T-cell (primary cell): ENCODE measurements around the gene BICDL2. TPM values are rescaled to one million over a fixed set of nuclear protein-coding genes. Genes with fewer than 3 reads are reported as not detected.

ENCODE experiments used
- ATAC-seq, 4 experiments: fragments of 200-7000 bp in 3 of 4; fragments of 150-1000 bp in 1 of 4; cut with Tn5 transposase; replicated peaks in 1 of 4; 1 replicate in 3 of 4; 2 replicates in 1 of 4; pipeline ENCODE4 v1.10.0; 2021; ENCODE audit warnings: moderate library complexity in 3 of 4, mild to moderate bottlenecking in 2 of 4, moderate number of reproducible peaks in 1 of 4
- CTCF ChIA-PET, 2 donors: fragments of 300-600 bp; sonication (Branson Sonifier 250); formaldehyde crosslinking; loops; one replicate each; lab custom pipeline; 2022; ENCODE audit warnings: antibody characterized with exemption in 2 of 2; lab: Charles Lee
- POLR2A ChIA-PET, 2 donors: fragments of 300-600 bp; sonication (Branson Sonifier 250); formaldehyde crosslinking; loops; one replicate each; lab custom pipeline; 2022; ENCODE audit warnings: antibody characterized with exemption in 2 of 2; lab: Charles Lee
- DNase-seq, 35 experiments: peaks; one replicate each; pipeline versions ENCODE4 v3.0.0 to v3.0.0-alpha.2; 2013 to 2023
- H3K27ac ChIP-seq: one replicate; pipeline ENCODE4 v1.5.1; 2013; ENCODE audit warnings: low read length
- H3K27me3 ChIP-seq, 2 experiments: replicated peaks in 1 of 2; 1 replicate in 1 of 2; 2 replicates in 1 of 2; pipeline versions ENCODE4 v1.6.1 to v1.7.0; 2013; ENCODE audit warnings: low read length in 1 of 2, mixed read lengths in 1 of 2; ENCODE audit not compliant: control insufficient read depth in 2 of 2, insufficient read depth in 2 of 2; ENCODE audit errors: extremely low read depth in 1 of 2
- H3K36me3 ChIP-seq, 2 donors: 1 replicate in 1 of 2; 2 replicates in 1 of 2; pipeline versions ENCODE4 v1.6.1 to v1.7.0; 2013; ENCODE audit warnings: low read length in 1 of 2; ENCODE audit not compliant: control insufficient read depth in 2 of 2, insufficient read depth in 1 of 2; ENCODE audit errors: extremely low read depth in 1 of 2
- H3K4me1 ChIP-seq, 2 experiments: 1 replicate in 1 of 2; 2 replicates in 1 of 2; pipeline versions ENCODE4 v1.6.1 to v1.7.0; 2013; ENCODE audit warnings: low read length in 2 of 2, mixed read lengths in 1 of 2; ENCODE audit not compliant: insufficient read depth in 2 of 2, control insufficient read depth in 1 of 2; ENCODE audit errors: extremely low read depth in 1 of 2
- H3K4me3 ChIP-seq, 2 donors: 1 replicate in 1 of 2; 2 replicates in 1 of 2; pipeline versions ENCODE4 v1.5.1 to v1.7.0; 2013; ENCODE audit warnings: mild to moderate bottlenecking in 2 of 2, low read length in 1 of 2, moderate library complexity in 1 of 2; ENCODE audit not compliant: control insufficient read depth in 1 of 2; ENCODE audit errors: extremely low read depth in 1 of 2
- H3K9me3 ChIP-seq: 2 replicates; pipeline ENCODE4 v1.7.0; 2013
- H3K27ac Mint-ChIP-seq, 2 donors: one replicate each; pipeline ENCODE4 v1.8.0; 2020 to 2021; ENCODE audit warnings: mild to moderate bottlenecking in 2 of 2, mixed read lengths in 2 of 2
- H3K27me3 Mint-ChIP-seq, 2 donors: one replicate each; pipeline ENCODE4 v1.8.0; 2021 to 2022; ENCODE audit warnings: mixed read lengths in 2 of 2
- H3K36me3 Mint-ChIP-seq: one replicate; pipeline ENCODE4 v1.8.0; 2021; ENCODE audit warnings: mixed read lengths
- H3K4me1 Mint-ChIP-seq, 3 donors: one replicate each; pipeline ENCODE4 v1.8.0; 2020 to 2022; ENCODE audit warnings: mixed read lengths in 3 of 3, mild to moderate bottlenecking in 1 of 3
- H3K4me3 Mint-ChIP-seq, 3 donors: one replicate each; pipeline ENCODE4 v1.8.0; 2020 to 2022; ENCODE audit warnings: mild to moderate bottlenecking in 3 of 3, mixed read lengths in 3 of 3, moderate library complexity in 3 of 3
- H3K9me3 Mint-ChIP-seq, 3 donors: one replicate each; pipeline ENCODE4 v1.8.0; 2020 to 2022; ENCODE audit warnings: mixed read lengths in 3 of 3
- WGBS: methylation state at CpG from one replicate; pipeline ENCODE4 v1.1.5; 2013; ENCODE audit warnings: missing lambda C conversion rate; ENCODE audit not compliant: insufficient coverage; 5-methylcytosine and 5-hydroxymethylcytosine counted together
- total RNA-seq, 35 experiments: library from RNA in 6 of 35; stranded (reverse) in 6 of 35; fragments of 120-200 nt in 1 of 35; gene quantifications; one replicate each; pipeline versions ENCODE4 v1.2.1 to v1.2.4 and lab custom pipeline; 2013 to 2026

The BICDL2 gene
- total RNA-seq, 5 donors from 2014 or later (not counting 1 experiment from before 2014, with no cell fraction given): 0.13 to 0.16 (median 0.15) TPM; not detected in 2

DNA sequence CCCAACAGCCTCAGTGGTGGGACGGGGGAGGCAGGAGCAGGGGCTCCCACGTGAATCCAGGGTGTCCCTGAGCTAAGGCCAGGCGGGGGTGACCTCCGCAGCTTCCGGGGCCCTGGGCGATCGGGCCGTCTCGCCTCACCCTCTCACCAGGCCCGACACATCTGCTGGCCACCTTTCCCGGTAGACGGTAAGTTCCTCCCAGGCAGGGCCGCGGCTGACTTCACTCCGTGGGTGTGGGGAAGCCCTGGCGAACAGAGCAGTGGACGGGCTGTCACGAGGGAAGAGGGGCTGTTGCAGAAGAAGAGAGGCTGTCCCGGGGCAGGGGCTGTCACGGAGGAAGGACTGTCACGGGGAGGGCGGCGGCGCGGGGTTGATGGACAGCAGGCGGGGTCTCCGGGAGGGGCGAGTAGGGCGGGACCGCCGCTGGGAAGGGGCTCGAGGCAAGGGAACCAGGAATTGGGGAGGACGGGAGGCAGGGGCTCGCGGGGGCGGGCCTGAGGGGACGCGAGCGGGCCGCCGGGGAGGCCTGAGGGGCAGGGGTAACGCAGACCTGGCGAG, 57.0 kb downstream of the BICDL2 start:
- no peak overlapping the region for H3K27ac ChIP-seq
- DNase-seq: no peak
- ATAC-seq: no peak

More for the DNA sequence above, 57.0 kb downstream of the BICDL2 start:
- WGBS: under 1% methylated on average over 30 of the region's 43 CpGs
- H3K27me3 Mint-ChIP-seq: no peaks in the 10 kb centered on the region
- peaks cover 2 to 27% of the 10 kb centered on the region in 2 experiments for H3K4me1 ChIP-seq
- no peaks in the 10 kb centered on the region for H3K9me3 ChIP-seq
- H3K4me3 ChIP-seq: peak overlapping the region in 1 of 2 donors; percentile 88
- POLR2A ChIA-PET: no interaction called here
- H3K4me1 Mint-ChIP-seq: peaks cover 10 to 15% (median 15%) of the 10 kb centered on the region in 3 donors
- no peaks in the 10 kb centered on the region for H3K36me3 ChIP-seq
- peak overlapping the region; percentile 47 to 74 (median 50) for H3K4me3 Mint-ChIP-seq
- H3K27me3 ChIP-seq: peaks cover 0 to 28% of the 10 kb centered on the region in 2 experiments
- no peaks in the 10 kb centered on the region for H3K36me3 Mint-ChIP-seq
- no peak overlapping the region for H3K27ac Mint-ChIP-seq
- no peaks in the 10 kb centered on the region for H3K9me3 Mint-ChIP-seq
- CTCF ChIA-PET: no interaction called here

Other genes starting within 250 kb of the BICDL2 start
- not detected for gene PRSS33, start 249.4 kb downstream of the BICDL2 start, total RNA-seq
- not detected for gene PRSS41, start 238.5 kb downstream of the BICDL2 start, total RNA-seq
- 1 to 10 TPM in 4 of 5 donors, under 1 TPM in 1; 0.90 to 8.3 (median 3.3) TPM for gene PRSS21, start 219.7 kb downstream of the BICDL2 start, total RNA-seq
- gene ZG16B, start 206.6 kb downstream of the BICDL2 start, total RNA-seq: under 1 TPM in 1 of 5 donors, not detected in 4; 0.43 TPM
- gene PRSS22, start 178.8 kb downstream of the BICDL2 start, total RNA-seq: 1 to 10 TPM in 3 of 5 donors, under 1 TPM in 1, not detected in 1; 0.56 to 2.6 (median 1.4) TPM
- 10 to 100 TPM; 12.1 to 31.4 (median 25.6) TPM for gene FLYWCH2, start 153.7 kb downstream of the BICDL2 start, total RNA-seq
- 100 to 1,000 TPM in 3 of 5 donors, 10 to 100 TPM in 2; 83.0 to 144 (median 106) TPM for gene FLYWCH1, start 125.0 kb downstream of the BICDL2 start, total RNA-seq
- gene KREMEN2, start 72.7 kb downstream of the BICDL2 start, total RNA-seq: under 1 TPM in 1 of 5 donors, not detected in 4; 0.15 TPM
- gene PAQR4, start 67.6 kb downstream of the BICDL2 start, total RNA-seq: 1 to 10 TPM; 1.9 to 3.3 (median 3.1) TPM
- 1 to 10 TPM; 1.3 to 3.1 (median 1.7) TPM for gene PKMYT1, start 56.5 kb downstream of the BICDL2 start, total RNA-seq
- under 1 TPM in 1 of 5 donors, not detected in 4; 0.16 TPM for gene CLDN9, start 24.0 kb downstream of the BICDL2 start, total RNA-seq
- gene CLDN6, start 18.8 kb downstream of the BICDL2 start, total RNA-seq: 1 to 10 TPM in 1 of 5 donors, under 1 TPM in 2, not detected in 2; 0.30 to 1.1 (median 0.85) TPM
- gene TNFRSF12A, start 16.6 kb downstream of the BICDL2 start, total RNA-seq: 1 to 10 TPM in 4 of 5 donors, under 1 TPM in 1; 0.43 to 3.7 (median 2.5) TPM
- 10 to 100 TPM; 11.4 to 25.9 (median 22.3) TPM for gene HCFC1R1, start 13.0 kb downstream of the BICDL2 start, total RNA-seq
- gene THOC6, start 12.9 kb downstream of the BICDL2 start, total RNA-seq: 10 to 100 TPM; 23.7 to 32.8 (median 31.7) TPM
- gene MMP25, start 9.6 kb upstream of the BICDL2 start, total RNA-seq: 1 to 10 TPM; 1.6 to 9.6 (median 4.1) TPM
- 1,000 to 10,000 TPM in 2 of 5 donors, 100 to 1,000 TPM in 3; 736 to 1,200 (median 999) TPM for gene IL32, start 28.7 kb upstream of the BICDL2 start, total RNA-seq
- under 1 TPM in 4 of 5 donors, not detected in 1; 0.19 to 0.64 (median 0.39) TPM for gene ZSCAN10, start 62.4 kb upstream of the BICDL2 start, total RNA-seq
- under 1 TPM in 1 of 5 donors, not detected in 4; 0.38 TPM for gene ZNF205, start 75.6 kb upstream of the BICDL2 start, total RNA-seq
- gene ZNF213, start 98.1 kb upstream of the BICDL2 start, total RNA-seq: 10 to 100 TPM in 3 of 5 donors, 1 to 10 TPM in 2; 3.1 to 16.9 (median 12.8) TPM
- not detected for gene OR1F1, start 151.3 kb upstream of the BICDL2 start, total RNA-seq
- gene ZNF200, start 198.2 kb upstream of the BICDL2 start, total RNA-seq: 10 to 100 TPM in 3 of 5 donors, 1 to 10 TPM in 2; 7.6 to 21.3 (median 20.1) TPM
- gene MEFV, start 219.7 kb upstream of the BICDL2 start, total RNA-seq: under 1 TPM in 4 of 5 donors, not detected in 1; 0.10 to 0.38 (median 0.19) TPM
- 10 to 100 TPM; 28.6 to 50.9 (median 44.3) TPM for gene ZNF263, start 246.5 kb upstream of the BICDL2 start, total RNA-seq